Natural killer cell (primary cell): ENCODE results near the gene ZNF98. TPM values are rescaled to one million over a fixed set of nuclear protein-coding genes. Genes with fewer than 3 reads are reported as not detected.

Source experiments
- ATAC-seq, 3 donors: fragments of 150-1000 bp in 2 of 3; fragments of 200-7000 bp in 1 of 3; cut with Tn5 transposase; 1 replicate in 1 of 3; 2 replicates in 2 of 3; pipeline ENCODE4 v1.10.0; 2021; ENCODE audit warnings: mild to moderate bottlenecking in 2 of 3, moderate library complexity in 2 of 3
- DNase-seq, 2 donors: peaks; one replicate each; pipeline versions ENCODE4 v3.0.0 to v3.0.0-alpha.2; 2013 to 2021; ENCODE audit warnings: mixed read lengths in 1 of 2
- H3K27ac ChIP-seq: one replicate; pipeline ENCODE4 v1.5.1; 2013; ENCODE audit warnings: mild to moderate bottlenecking, low read length
- H3K27me3 ChIP-seq: one replicate; pipeline ENCODE4 v1.6.1; 2013; ENCODE audit warnings: low read length; ENCODE audit not compliant: control insufficient read depth, insufficient read depth
- H3K36me3 ChIP-seq: one replicate; pipeline ENCODE4 v1.6.1; 2013; ENCODE audit warnings: low read length; ENCODE audit not compliant: control insufficient read depth, insufficient read depth
- H3K4me1 ChIP-seq: one replicate; pipeline ENCODE4 v1.6.1; 2013; ENCODE audit warnings: low read length; ENCODE audit not compliant: control insufficient read depth, insufficient read depth
- H3K4me3 ChIP-seq: one replicate; pipeline ENCODE4 v1.5.1; 2013; ENCODE audit warnings: low read length
- H3K9me3 ChIP-seq: one replicate; pipeline ENCODE4 v1.6.1; 2013; ENCODE audit warnings: low read length; ENCODE audit not compliant: control insufficient read depth, insufficient read depth
- H3K27ac Mint-ChIP-seq, 2 donors: one replicate each; pipeline ENCODE4 v1.8.0; 2022; ENCODE audit warnings: mild to moderate bottlenecking in 2 of 2, mixed read lengths in 2 of 2, moderate library complexity in 1 of 2
- H3K27me3 Mint-ChIP-seq, 2 donors: one replicate each; pipeline ENCODE4 v1.8.0; 2022; ENCODE audit warnings: low read depth in 2 of 2, mixed read lengths in 2 of 2
- H3K36me3 Mint-ChIP-seq: one replicate; pipeline ENCODE4 v1.8.0; 2022; ENCODE audit warnings: mixed read lengths
- H3K4me1 Mint-ChIP-seq, 2 donors: one replicate each; pipeline ENCODE4 v1.8.0; 2022; ENCODE audit warnings: mixed read lengths in 2 of 2
- H3K4me3 Mint-ChIP-seq: one replicate; pipeline ENCODE4 v1.8.0; 2022; ENCODE audit warnings: mild to moderate bottlenecking, moderate library complexity, mixed read lengths
- H3K9me3 Mint-ChIP-seq, 2 donors: one replicate each; pipeline ENCODE4 v1.8.0; 2022; ENCODE audit warnings: mixed read lengths in 2 of 2
- CTCF ChIP-seq: fragments of 200-600 bp; IDR thresholded peaks from one replicate; pipeline ENCODE4 v1.8.0; 2022; ENCODE audit warnings: antibody characterized with exemption
- WGBS: methylation state at CpG from one replicate; pipeline ENCODE4 v1.1.7; 2013; ENCODE audit warnings: missing lambda C conversion rate; ENCODE audit not compliant: insufficient coverage; 5-methylcytosine and 5-hydroxymethylcytosine counted together
- intact Hi-C: fragments of 100-400 bp; cut with micrococcal nuclease; formaldehyde crosslinking; loops from one replicate; pipeline ENCODE4 v1.14.2; 2022
- total RNA-seq, 4 donors: library from RNA; stranded (reverse); fragments of 120-200 nt in 1 of 4; gene quantifications; one replicate each; pipeline versions ENCODE4 v1.2.3 to v1.2.4, GENCODE V29; 2013 to 2022

The ZNF98 gene
- total RNA-seq, 3 donors from 2014 or later (not counting 1 experiment from before 2014, with no cell fraction given), result not detected

GRCh38 chr19:22421797-22422196, 349 bp downstream of the ZNF98 start:
- Histone ChIP-seq H3K9me3 (peaks cover 20% of the 10 kb centered on the region), H3K36me3 (no peaks in the 10 kb centered on the region), H3K27ac (no peak overlapping the region), H3K27me3 (no peaks in the 10 kb centered on the region), H3K4me1 (no peaks in the 10 kb centered on the region), H3K4me3 (no peak overlapping the region)
- no peaks in the 10 kb centered on the region for H3K27me3 Mint-ChIP-seq
- no peak overlapping the region for H3K4me3 Mint-ChIP-seq
- no peak for TF ChIP-seq CTCF
- no peaks in the 10 kb centered on the region for H3K4me1 Mint-ChIP-seq
- H3K27ac Mint-ChIP-seq, result no peak overlapping the region
- WGBS, result 5% methylated on average over 20 of the region's 20 CpGs
- intact Hi-C loops, result no loop called here
- DNase-seq, result no peak
- peaks cover 9% of the 10 kb centered on the region for H3K36me3 Mint-ChIP-seq
- peaks cover 8 to 14% of the 10 kb centered on the region in 2 donors for H3K9me3 Mint-ChIP-seq
- no peak for ATAC-seq

GRCh38 chr19:22354665-22355064, 67.5 kb downstream of the ZNF98 start:
- no peaks in the 10 kb centered on the region for H3K36me3 ChIP-seq
- intact Hi-C loops, result no loop called here
- no peak overlapping the region for H3K27ac ChIP-seq
- Mint-ChIP-seq H3K4me1 (no peaks in the 10 kb centered on the region), H3K27ac (no peak overlapping the region), H3K27me3 (no peaks in the 10 kb centered on the region), H3K4me3 (no peak overlapping the region), H3K36me3 (no peaks in the 10 kb centered on the region), H3K9me3 (peaks cover 4 to 15% of the 10 kb centered on the region in 2 donors)
- TF ChIP-seq CTCF, result no peak
- no peak overlapping the region for H3K4me3 ChIP-seq
- peaks cover 21% of the 10 kb centered on the region for H3K9me3 ChIP-seq
- 61% methylated on average over 2 of the region's 2 CpGs for WGBS
- no peaks in the 10 kb centered on the region for H3K27me3 ChIP-seq
- H3K4me1 ChIP-seq, result no peaks in the 10 kb centered on the region
- ATAC-seq, result no peak
- no peak for DNase-seq

Other genes starting within 250 kb of the ZNF98 start
- not detected for gene ZNF676, start 225.4 kb downstream of the ZNF98 start, total RNA-seq
- gene ZNF729, start 135.9 kb downstream of the ZNF98 start, total RNA-seq, result not detected
- gene ZNF492, start 212.0 kb upstream of the ZNF98 start, total RNA-seq, result under 1 TPM in 2 of 3 donors, not detected in 1; 0.40 to 0.54 TPM